ENCODE results near the gene KCTD1.

KCTD1 gene

DNA sequence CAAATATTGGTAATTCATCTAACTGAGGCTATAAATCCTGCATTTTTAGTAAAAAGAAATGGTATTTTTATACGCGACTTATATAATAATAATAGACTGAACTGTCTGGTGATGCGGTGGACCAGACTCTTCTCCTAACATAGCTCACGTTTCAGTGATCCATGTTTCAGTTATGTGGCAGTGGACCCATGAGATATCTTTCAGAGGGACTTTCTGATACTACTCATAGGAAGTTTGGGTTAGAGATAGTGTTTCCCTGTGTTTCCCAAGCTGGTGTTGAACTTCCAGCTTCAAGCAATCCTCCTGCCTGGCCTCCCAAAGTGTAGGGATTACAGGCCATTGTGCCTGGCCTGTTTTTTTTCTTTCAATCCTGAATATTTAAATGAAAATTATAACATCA, 59.2 kb downstream of the KCTD1 start:
- no peaks in the 10 kb centered on the region for H3K27me3 ChIP-seq (replicated peaks in 2 of 5; ENCODE audit: control insufficient read depth in 4 of 5, insufficient read depth in 5 of 5, low read length in 4 of 5)
- no peaks in the 10 kb centered on the region for H3K4me1 ChIP-seq (ENCODE audit: control extremely low read depth in 1 of 4, control insufficient read depth in 4 of 4, insufficient read depth in 4 of 4, low read length in 3 of 4)
- DNase-seq: no peak
- no peaks in the 10 kb centered on the region for H3K9me3 ChIP-seq (ENCODE audit: control extremely low read depth in 1 of 5, control insufficient read depth in 4 of 5, insufficient read depth in 2 of 5, low read depth in 1 of 5, low read length in 4 of 5)
- 100% methylated on average over 2 of the region's 4 CpGs for WGBS (ENCODE audit: insufficient coverage)
- H3K4me3 ChIP-seq (ENCODE audit: control insufficient read depth in 1 of 7, extremely low read depth in 1 of 7, insufficient read depth in 4 of 7, low read depth in 2 of 7, low read length in 6 of 7): no peak overlapping the region
- POLR2A ChIA-PET: no interaction called here
- H3K36me3 ChIP-seq (ENCODE audit: control insufficient read depth in 4 of 4, insufficient read depth in 4 of 4, low read length in 3 of 4): no peaks in the 10 kb centered on the region
- no peak overlapping the region for H3K27ac ChIP-seq (ENCODE audit: insufficient read depth in 1 of 2, low read depth in 1 of 2, low read length in 2 of 2, poor library complexity in 1 of 2, severe bottlenecking in 2 of 2)
- CTCF ChIA-PET: interaction anchor here (0.7 to 1.1 kb wide), 2 partner anchors 15 to 16 kb away, joined by 3 read pairs; no protein-coding TSS in a partner anchor

DNA sequence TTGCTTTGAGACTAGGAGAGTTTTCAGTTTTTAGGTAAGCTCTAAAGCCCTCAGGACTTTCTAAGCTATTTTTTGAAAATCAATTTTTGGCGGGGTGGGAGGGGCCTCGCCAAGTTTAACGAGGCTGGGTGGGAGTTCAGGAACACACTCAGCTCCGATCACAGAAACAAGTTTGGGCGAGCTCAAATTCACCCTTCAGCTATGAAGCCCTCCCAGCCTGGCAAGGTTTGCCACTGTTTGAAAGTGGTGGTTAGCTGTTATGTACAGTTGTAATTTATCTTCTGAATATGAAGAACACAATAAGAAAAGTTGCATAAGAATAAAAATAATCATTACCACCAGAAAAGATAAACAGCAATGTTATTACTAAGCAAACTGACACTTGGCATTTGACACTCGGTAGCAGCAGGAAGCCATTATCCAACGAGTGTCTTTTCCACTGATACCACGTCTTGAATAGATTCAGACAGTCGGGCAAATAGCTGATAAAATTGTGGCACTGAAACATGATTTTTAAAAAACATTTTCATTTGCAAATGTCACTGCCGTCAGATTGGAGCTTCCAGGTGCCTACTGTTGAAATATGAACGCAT, 59.8 kb downstream of the KCTD1 start:
- Histone ChIP-seq H3K4me1 (ENCODE audit: control extremely low read depth in 1 of 4, control insufficient read depth in 4 of 4, insufficient read depth in 4 of 4, low read length in 3 of 4) (no peaks in the 10 kb centered on the region), H3K27me3 (replicated peaks in 2 of 5; ENCODE audit: control insufficient read depth in 4 of 5, insufficient read depth in 5 of 5, low read length in 4 of 5) (no peaks in the 10 kb centered on the region), H3K36me3 (ENCODE audit: control insufficient read depth in 4 of 4, insufficient read depth in 4 of 4, low read length in 3 of 4) (no peaks in the 10 kb centered on the region), H3K27ac (ENCODE audit: insufficient read depth in 1 of 2, low read depth in 1 of 2, low read length in 2 of 2, poor library complexity in 1 of 2, severe bottlenecking in 2 of 2) (no peak overlapping the region), H3K9me3 (ENCODE audit: control extremely low read depth in 1 of 5, control insufficient read depth in 4 of 5, insufficient read depth in 2 of 5, low read depth in 1 of 5, low read length in 4 of 5) (no peaks in the 10 kb centered on the region), H3K4me3 (ENCODE audit: control insufficient read depth in 1 of 7, extremely low read depth in 1 of 7, insufficient read depth in 4 of 7, low read depth in 2 of 7, low read length in 6 of 7) (no peak overlapping the region)
- 89% methylated on average over 6 of the region's 11 CpGs for WGBS (ENCODE audit: insufficient coverage)
- peak in 2 of 3 donors; percentile 27 to 55 for DNase-seq
- ChIA-PET POLR2A (no interaction called here), CTCF (interaction anchor here (0.7 to 1.4 kb wide), 3 partner anchors 14 to 21 kb away, joined by 3 to 4 read pairs (median 3); no protein-coding TSS in a partner anchor)

DNA sequence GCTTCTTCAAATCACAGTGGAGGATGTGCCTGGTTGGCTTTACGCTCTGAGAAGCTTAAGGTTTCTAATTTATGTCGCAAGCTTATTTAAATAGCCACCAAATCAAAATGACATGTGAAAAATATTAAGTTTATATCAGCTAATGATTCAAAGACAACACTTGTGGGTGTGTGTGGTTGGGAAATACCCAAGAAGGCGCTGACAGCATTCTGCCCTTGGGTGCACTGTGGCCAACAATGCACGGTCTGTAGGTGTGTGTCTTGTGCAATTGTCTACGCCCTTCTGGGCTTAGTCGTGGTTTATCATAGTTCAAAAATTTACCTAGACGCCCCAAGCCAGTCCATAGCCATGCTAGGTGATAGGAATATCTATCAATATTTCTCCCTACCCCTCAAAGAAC, 60.9 kb downstream of the KCTD1 start:
- no peaks in the 10 kb centered on the region for H3K9me3 ChIP-seq (ENCODE audit: control extremely low read depth in 1 of 5, control insufficient read depth in 4 of 5, insufficient read depth in 2 of 5, low read depth in 1 of 5, low read length in 4 of 5)
- H3K27ac ChIP-seq (ENCODE audit: insufficient read depth in 1 of 2, low read depth in 1 of 2, low read length in 2 of 2, poor library complexity in 1 of 2, severe bottlenecking in 2 of 2): no peak overlapping the region
- POLR2A ChIA-PET: no interaction called here
- H3K27me3 ChIP-seq (replicated peaks in 2 of 5; ENCODE audit: control insufficient read depth in 4 of 5, insufficient read depth in 5 of 5, low read length in 4 of 5): no peaks in the 10 kb centered on the region
- CTCF ChIA-PET: interaction anchor here (0.9 to 1.5 kb wide), 3 partner anchors 20 to 82 kb away, joined by 3 to 4 read pairs (median 4); partner anchors contain the start of gene KCTD1
- 93% methylated on average over 2 of the region's 7 CpGs for WGBS (ENCODE audit: insufficient coverage)
- H3K4me3 ChIP-seq (ENCODE audit: control insufficient read depth in 1 of 7, extremely low read depth in 1 of 7, insufficient read depth in 4 of 7, low read depth in 2 of 7, low read length in 6 of 7): no peak overlapping the region
- peak in 2 of 3 donors; percentile 11 to 33 for DNase-seq
- no peaks in the 10 kb centered on the region for H3K4me1 ChIP-seq (ENCODE audit: control extremely low read depth in 1 of 4, control insufficient read depth in 4 of 4, insufficient read depth in 4 of 4, low read length in 3 of 4)
- no peaks in the 10 kb centered on the region for H3K36me3 ChIP-seq (ENCODE audit: control insufficient read depth in 4 of 4, insufficient read depth in 4 of 4, low read length in 3 of 4)

GRCh38 chr18:26483633-26484032, 64.7 kb downstream of the KCTD1 start:
- DNase-seq: no peak
- ChIA-PET CTCF (no interaction called here), POLR2A (no interaction called here)
- no peaks in the 10 kb centered on the region for H3K27me3 ChIP-seq (replicated peaks in 2 of 5; ENCODE audit: control insufficient read depth in 4 of 5, insufficient read depth in 5 of 5, low read length in 4 of 5)
- H3K4me3 ChIP-seq (ENCODE audit: control insufficient read depth in 1 of 7, extremely low read depth in 1 of 7, insufficient read depth in 4 of 7, low read depth in 2 of 7, low read length in 6 of 7): no peak overlapping the region
- no peak overlapping the region for H3K27ac ChIP-seq (ENCODE audit: insufficient read depth in 1 of 2, low read depth in 1 of 2, low read length in 2 of 2, poor library complexity in 1 of 2, severe bottlenecking in 2 of 2)
- H3K36me3 ChIP-seq (ENCODE audit: control insufficient read depth in 4 of 4, insufficient read depth in 4 of 4, low read length in 3 of 4): no peaks in the 10 kb centered on the region
- H3K9me3 ChIP-seq (ENCODE audit: control extremely low read depth in 1 of 5, control insufficient read depth in 4 of 5, insufficient read depth in 2 of 5, low read depth in 1 of 5, low read length in 4 of 5): no peaks in the 10 kb centered on the region
- H3K4me1 ChIP-seq (ENCODE audit: control extremely low read depth in 1 of 4, control insufficient read depth in 4 of 4, insufficient read depth in 4 of 4, low read length in 3 of 4): no peaks in the 10 kb centered on the region
- WGBS (ENCODE audit: insufficient coverage): 100% methylated on average over 1 of the region's 4 CpGs

- WGBS (ENCODE audit: insufficient coverage): 73% methylated on average over 5 of the region's 5 CpGs
- CTCF ChIA-PET: no interaction called here
- DNase-seq: no peak
Observed at GRCh38 chr18:26482569-26482968, 65.8 kb downstream of the KCTD1 start.

DNA sequence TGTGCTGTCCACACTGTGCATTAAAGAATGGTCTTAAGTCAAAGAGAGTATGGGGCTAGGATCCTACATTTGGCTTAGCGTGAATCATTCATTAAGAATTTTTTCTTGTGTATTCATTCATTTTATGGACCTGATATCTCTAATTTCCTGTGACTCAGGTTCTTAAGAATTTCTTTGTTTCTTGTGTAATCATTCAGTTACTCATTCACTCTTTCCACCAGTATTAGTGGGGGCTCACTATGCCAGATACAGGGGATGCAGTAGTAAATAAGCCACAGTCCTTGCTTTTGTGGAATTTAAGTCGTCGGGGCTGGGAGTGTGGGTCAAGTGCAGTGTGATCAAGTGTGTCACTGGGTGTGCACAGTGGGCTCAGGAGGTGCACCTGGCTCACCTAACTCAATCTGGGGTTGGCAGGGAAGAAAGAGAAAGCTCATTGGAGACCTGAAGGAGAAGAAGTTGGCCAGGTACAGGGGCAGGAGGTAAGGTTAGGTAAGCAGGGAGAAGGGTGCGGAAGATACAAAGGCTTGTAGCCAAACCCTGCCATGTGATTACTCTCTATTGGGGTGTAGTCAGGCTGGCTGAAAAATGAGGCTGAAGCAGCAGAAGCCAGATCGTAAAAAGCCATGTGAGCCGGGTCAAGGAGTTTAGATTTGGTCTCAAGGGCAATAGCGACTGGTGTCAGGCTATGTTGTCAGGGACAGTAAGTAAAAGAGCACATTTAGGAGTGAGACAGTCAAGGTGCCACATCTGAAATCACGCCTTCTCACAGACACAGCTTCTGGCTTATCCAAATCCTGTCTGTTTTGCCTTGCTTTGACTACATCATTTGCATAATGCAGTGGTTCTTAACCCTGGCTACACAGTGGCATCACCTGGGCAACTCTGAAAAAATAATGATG, 67.2 kb downstream of the KCTD1 start:
- CTCF ChIA-PET: no interaction called here
- DNase-seq: no peak
- POLR2A ChIA-PET: no interaction called here

More at GRCh38 chr18:26482569-26482968, 65.8 kb downstream of the KCTD1 start:
- no peaks in the 10 kb centered on the region for H3K4me1 ChIP-seq (ENCODE audit: control extremely low read depth in 1 of 4, control insufficient read depth in 4 of 4, insufficient read depth in 4 of 4, low read length in 3 of 4)
- POLR2A ChIA-PET: no interaction called here
- no peak overlapping the region for H3K4me3 ChIP-seq (ENCODE audit: control insufficient read depth in 1 of 7, extremely low read depth in 1 of 7, insufficient read depth in 4 of 7, low read depth in 2 of 7, low read length in 6 of 7)
- H3K9me3 ChIP-seq (ENCODE audit: control extremely low read depth in 1 of 5, control insufficient read depth in 4 of 5, insufficient read depth in 2 of 5, low read depth in 1 of 5, low read length in 4 of 5): no peaks in the 10 kb centered on the region
- H3K27me3 ChIP-seq (replicated peaks in 2 of 5; ENCODE audit: control insufficient read depth in 4 of 5, insufficient read depth in 5 of 5, low read length in 4 of 5): no peaks in the 10 kb centered on the region
- H3K36me3 ChIP-seq (ENCODE audit: control insufficient read depth in 4 of 4, insufficient read depth in 4 of 4, low read length in 3 of 4): no peaks in the 10 kb centered on the region
- H3K27ac ChIP-seq (ENCODE audit: insufficient read depth in 1 of 2, low read depth in 1 of 2, low read length in 2 of 2, poor library complexity in 1 of 2, severe bottlenecking in 2 of 2): no peak overlapping the region

DNA sequence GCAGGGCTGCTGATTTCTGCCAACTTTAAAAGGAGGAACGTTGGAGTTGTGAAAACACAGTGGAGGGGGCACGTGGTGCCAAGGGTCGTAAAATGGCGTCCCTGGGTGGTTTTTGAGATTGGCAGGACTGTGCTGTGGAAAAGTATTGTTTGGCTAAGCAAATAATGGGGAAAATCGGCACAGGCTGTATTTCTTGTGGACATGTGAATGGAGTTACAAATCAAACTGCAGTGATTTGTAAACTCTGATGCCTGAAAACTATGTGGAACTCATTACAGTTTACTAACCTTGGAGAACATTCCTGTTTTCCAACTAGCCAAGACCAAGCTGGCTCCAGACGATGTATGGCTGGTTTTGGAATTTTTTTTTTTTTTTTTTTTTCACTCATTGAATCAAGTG, 68.7 kb downstream of the KCTD1 start:
- Histone ChIP-seq H3K36me3 (ENCODE audit: control insufficient read depth in 4 of 4, insufficient read depth in 4 of 4, low read length in 3 of 4) (no peaks in the 10 kb centered on the region), H3K27me3 (replicated peaks in 2 of 5; ENCODE audit: control insufficient read depth in 4 of 5, insufficient read depth in 5 of 5, low read length in 4 of 5) (no peaks in the 10 kb centered on the region), H3K27ac (ENCODE audit: insufficient read depth in 1 of 2, low read depth in 1 of 2, low read length in 2 of 2, poor library complexity in 1 of 2, severe bottlenecking in 2 of 2) (no peak overlapping the region), H3K4me3 (ENCODE audit: control insufficient read depth in 1 of 7, extremely low read depth in 1 of 7, insufficient read depth in 4 of 7, low read depth in 2 of 7, low read length in 6 of 7) (no peak overlapping the region), H3K9me3 (ENCODE audit: control extremely low read depth in 1 of 5, control insufficient read depth in 4 of 5, insufficient read depth in 2 of 5, low read depth in 1 of 5, low read length in 4 of 5) (no peaks in the 10 kb centered on the region), H3K4me1 (ENCODE audit: control extremely low read depth in 1 of 4, control insufficient read depth in 4 of 4, insufficient read depth in 4 of 4, low read length in 3 of 4) (no peaks in the 10 kb centered on the region)
- WGBS (ENCODE audit: insufficient coverage): 94% methylated on average over 5 of the region's 6 CpGs
- CTCF ChIA-PET: no interaction called here
- no peak for DNase-seq
- POLR2A ChIA-PET: no interaction called here

More for the DNA sequence above, 67.2 kb downstream of the KCTD1 start:
- Histone ChIP-seq H3K27me3 (replicated peaks in 2 of 5; ENCODE audit: control insufficient read depth in 4 of 5, insufficient read depth in 5 of 5, low read length in 4 of 5) (no peaks in the 10 kb centered on the region), H3K4me3 (ENCODE audit: control insufficient read depth in 1 of 7, extremely low read depth in 1 of 7, insufficient read depth in 4 of 7, low read depth in 2 of 7, low read length in 6 of 7) (no peak overlapping the region), H3K4me1 (ENCODE audit: control extremely low read depth in 1 of 4, control insufficient read depth in 4 of 4, insufficient read depth in 4 of 4, low read length in 3 of 4) (no peaks in the 10 kb centered on the region), H3K27ac (ENCODE audit: insufficient read depth in 1 of 2, low read depth in 1 of 2, low read length in 2 of 2, poor library complexity in 1 of 2, severe bottlenecking in 2 of 2) (no peak overlapping the region), H3K9me3 (ENCODE audit: control extremely low read depth in 1 of 5, control insufficient read depth in 4 of 5, insufficient read depth in 2 of 5, low read depth in 1 of 5, low read length in 4 of 5) (no peaks in the 10 kb centered on the region), H3K36me3 (ENCODE audit: control insufficient read depth in 4 of 4, insufficient read depth in 4 of 4, low read length in 3 of 4) (no peaks in the 10 kb centered on the region)
- 100% methylated on average over 7 of the region's 8 CpGs for WGBS (ENCODE audit: insufficient coverage)
